Hippocampal formation (tissue), 2 donors: ENCODE measurements around the gene FANCC.

ENCODE experiments used
- DNase-seq, 2 donors: peaks; one replicate each; lab custom pipeline; 2025; lab: John Stamatoyannopoulos, UW

Gene FANCC

GRCh38 chr9:95192631-95193030 is 124.9 kb downstream of the FANCC start:
- DNase-seq = no peak

DNA sequence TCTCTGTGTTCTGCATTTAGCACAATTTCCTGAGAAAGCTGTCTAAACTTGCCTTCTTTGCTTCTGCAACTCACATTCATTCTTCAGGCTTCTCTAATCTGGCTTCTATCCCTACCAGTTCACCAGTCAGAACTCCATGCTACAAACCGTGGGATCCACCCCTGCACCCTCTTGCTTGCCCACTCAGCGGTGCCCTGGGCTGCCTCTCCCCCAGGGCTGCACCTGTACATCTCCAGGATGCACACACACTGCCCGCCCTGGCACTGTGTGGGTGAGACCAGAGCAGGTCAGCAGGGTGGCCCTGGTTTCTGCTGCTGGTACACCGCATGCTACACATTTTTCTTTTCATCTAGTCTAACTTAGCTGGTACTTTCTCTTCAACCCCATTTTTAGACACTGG is 127.1 kb downstream of the FANCC start:
- DNase-seq = no peak

- no peak for DNase-seq
Measured at GRCh38 chr9:95189251-95190098, 128.0 kb downstream of the FANCC start.

DNA sequence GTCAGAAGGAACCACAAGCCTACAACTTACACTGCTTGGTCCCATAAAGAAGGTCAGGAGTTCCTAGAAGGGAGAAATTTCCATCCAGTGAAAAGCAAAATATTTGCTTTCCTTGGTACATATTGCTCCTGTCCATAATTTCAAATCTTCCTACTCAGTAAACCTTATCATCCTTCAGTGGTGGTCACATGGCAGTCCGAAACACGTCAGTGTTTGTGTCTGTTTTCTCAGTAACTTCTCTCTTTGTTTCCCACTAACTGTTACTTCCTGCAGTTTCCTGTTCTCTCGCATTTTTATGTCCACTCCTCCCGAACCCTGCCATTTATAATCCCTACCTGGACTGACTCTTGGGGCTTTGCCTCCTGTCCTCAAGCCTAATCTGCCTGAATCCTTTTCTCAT is 129.1 kb downstream of the FANCC start:
- no peak for DNase-seq

GRCh38 chr9:95185956-95186355 is 131.6 kb downstream of the FANCC start:
- DNase-seq = no peak

- no peak for DNase-seq
Measured at GRCh38 chr9:95182854-95183563, 134.5 kb downstream of the FANCC start.

- DNase-seq = no peak
Measured at GRCh38 chr9:95181835-95182234, 135.7 kb downstream of the FANCC start.

DNA sequence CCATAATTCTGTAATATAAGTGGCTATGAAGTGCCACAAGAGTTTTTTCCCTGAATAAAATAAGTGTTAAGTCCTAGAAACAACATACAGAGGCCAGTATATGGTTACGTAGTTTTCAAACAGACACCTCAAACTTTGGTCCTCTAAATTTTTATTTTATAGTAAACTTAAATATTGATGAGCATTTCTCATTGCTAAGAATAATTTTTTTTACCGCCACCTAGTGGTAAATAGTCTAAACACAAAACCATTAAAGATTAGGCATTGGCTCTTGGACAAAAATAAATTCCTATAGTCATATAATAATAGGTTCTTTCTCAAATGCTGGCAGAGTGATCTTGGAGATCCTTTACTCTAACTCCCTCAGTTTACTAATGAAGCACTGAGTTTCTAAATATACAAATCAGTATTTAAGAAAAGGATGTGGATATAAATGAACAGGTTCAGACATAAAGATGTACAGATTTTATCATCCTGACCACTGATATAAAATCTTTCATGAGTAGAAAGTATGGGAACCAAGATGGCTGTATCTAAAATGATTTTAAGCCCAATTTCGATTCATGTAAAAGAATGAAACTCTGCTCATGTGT is 136.2 kb downstream of the FANCC start:
- no peak for DNase-seq

DNA sequence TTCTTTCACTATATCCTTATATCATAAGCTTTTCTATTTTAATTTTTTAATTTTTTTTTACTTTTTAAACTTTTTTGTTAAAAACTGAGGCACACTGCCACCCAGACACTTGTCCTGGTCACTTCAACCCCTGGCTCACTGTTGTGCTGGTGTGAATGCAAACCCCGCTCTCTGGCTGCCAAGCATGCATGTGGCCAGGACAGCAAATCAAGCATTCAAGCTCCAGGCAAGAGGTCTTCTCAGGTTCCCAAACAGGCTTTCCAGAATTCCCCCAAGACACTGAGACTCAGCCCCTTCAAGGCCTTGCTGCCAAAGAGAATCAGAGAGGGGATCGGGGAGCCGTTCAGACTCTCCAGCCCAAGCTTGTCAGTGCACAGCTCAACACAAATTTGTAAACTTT is 139.9 kb downstream of the FANCC start:
- no peak for DNase-seq

GRCh38 chr9:95176755-95177319 is 140.7 kb downstream of the FANCC start:
- no peak for DNase-seq

DNA sequence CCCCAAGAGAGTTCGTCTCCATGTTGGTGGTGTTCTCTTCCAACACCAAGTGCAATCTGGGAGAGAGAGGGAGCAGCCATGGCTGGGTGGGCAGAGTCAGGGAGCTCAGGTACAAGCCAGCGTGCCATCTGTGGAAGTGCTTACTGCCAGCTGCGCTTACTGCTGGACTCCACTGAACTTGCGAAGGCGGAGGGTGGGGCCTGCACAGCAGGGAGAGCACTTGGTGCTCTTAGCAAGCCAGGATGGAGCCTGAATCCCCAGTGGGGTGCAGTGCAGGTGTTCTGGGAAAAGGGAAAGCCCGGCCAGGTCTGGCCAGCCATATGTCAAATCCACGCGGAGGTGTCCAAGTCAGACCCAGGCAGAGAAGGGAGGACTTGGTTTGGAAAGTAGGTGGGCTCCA is 142.0 kb downstream of the FANCC start:
- DNase-seq = no peak

DNA sequence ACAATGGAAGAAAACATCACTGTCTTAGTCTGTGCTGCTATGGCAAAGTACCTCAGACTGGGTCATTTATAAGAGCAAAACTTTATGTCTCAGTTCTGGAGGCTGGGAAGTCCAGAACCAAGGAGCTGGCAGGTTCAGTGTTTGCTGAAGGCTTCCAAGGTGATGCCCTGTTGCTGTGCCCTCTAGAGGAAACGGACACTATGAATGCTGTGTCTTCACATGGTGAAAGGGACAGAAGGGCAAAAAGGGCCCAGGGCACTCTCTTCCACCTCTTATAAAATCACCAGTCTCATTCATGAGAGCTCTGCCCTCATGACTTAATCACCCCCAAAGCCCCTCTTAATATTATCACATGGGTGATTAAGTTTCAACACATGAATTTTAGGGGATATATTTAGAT is 143.5 kb downstream of the FANCC start:
- DNase-seq = no peak

DNA sequence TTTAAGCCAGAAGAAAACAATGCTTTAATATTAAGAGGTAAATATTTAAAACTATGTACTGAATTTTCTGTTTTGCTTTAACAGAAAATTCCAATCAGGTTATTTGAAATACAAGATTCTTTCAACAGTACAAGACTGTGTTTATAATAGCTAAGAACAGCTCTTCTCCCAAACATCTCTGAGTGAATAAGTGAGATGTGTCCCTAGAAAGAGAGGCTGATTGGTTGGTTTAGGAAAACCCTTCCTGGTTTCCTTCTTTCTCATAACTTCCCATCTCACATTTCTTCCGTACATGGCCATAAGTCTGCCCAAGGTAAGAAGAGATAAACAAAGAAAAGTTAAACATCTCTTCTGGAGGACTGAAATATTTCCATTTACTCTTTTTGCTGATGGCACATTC is 145.9 kb downstream of the FANCC start:
- no peak for DNase-seq

DNA sequence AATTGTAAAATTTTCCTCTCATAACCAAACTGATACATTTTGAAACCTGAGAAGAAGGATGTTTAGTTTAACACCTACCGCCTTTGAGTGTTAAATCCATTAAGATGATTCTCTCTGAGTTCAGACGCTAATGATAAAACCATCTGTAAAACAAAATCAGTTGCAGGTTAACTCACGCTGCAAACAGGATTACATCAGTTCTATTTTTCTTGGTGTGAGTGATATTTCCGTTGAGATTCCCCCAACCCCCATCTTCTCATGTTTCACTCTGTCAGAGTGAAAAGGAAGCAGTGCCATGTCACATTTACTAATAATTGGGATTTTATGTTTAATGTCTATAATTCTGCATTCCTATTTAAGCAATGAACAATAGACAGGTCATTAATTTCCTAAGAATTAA is 146.5 kb downstream of the FANCC start:
- no peak for DNase-seq

GRCh38 chr9:95167998-95168397 is 149.5 kb downstream of the FANCC start:
- no peak for DNase-seq

DNA sequence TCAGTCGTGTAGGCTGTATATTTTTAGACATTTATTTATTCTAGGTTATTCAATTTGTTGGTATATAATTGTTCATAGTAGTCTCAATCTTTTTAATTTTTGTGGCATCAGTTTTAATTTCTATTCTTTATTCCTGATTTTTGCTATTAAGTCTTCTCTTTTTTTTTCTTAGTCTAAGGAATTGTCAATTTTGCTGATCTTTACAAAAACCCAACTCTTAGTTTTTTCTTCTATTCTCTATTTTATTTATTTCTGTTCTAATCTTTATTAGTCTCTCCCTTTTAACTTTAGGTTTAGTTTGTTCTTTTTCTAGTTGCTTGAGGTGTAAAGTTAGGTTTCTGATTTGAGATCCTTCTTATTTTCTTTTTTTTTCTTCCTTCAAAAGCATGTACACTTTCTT is 152.5 kb downstream of the FANCC start:
- DNase-seq = no peak

DNA sequence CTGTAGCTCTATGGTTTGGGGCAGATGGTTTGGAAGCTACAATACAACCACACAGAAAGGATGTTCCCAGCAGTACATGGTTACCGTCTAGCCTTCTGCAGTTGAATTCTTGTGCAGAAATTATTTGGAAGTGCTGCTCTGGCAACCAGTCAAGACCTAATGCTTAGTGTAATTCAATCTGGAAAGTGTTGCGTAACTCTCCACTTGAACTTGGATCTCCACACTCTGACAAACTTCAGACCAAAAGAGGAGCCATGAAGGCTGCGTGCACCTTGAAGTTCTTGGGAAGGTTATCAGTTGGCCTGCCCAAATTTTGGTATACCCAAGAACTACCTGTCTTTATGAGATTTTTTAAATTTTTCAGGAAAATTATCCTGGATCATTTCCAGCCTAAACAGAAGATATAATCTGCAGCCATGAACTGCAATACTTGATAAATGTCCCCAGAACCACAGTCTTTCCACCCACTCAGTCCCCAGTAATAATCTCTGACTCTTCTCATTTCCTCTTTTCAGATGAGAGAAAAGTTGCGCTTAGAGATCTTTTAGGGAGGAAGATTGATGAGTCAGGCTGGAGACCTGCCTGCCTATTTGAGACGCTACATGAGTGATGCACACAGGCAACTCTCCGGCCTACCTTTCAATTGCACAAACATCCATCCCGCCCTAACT is 159.9 kb downstream of the FANCC start:
- peak in 1 of 2 donors; percentile 14 for DNase-seq

DNA sequence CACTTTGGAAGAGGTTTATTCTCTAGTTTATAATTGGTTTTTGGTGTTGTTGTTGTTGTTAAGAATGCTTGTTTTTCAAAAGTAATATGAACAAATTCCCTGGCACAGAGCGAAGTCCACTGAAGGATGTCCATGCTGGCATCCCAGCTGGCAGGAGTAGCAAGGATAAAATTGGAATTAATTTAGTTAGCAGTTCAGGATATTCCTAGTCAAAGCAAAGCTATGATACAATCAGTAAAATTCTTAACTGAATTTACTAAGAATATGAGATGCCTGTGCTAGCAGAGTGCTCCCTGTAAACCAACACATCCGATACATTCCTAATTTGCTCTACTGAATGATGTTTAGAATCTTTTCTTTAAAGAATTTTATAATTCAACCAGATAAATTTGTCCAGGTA is 161.4 kb downstream of the FANCC start:
- DNase-seq = no peak

DNA sequence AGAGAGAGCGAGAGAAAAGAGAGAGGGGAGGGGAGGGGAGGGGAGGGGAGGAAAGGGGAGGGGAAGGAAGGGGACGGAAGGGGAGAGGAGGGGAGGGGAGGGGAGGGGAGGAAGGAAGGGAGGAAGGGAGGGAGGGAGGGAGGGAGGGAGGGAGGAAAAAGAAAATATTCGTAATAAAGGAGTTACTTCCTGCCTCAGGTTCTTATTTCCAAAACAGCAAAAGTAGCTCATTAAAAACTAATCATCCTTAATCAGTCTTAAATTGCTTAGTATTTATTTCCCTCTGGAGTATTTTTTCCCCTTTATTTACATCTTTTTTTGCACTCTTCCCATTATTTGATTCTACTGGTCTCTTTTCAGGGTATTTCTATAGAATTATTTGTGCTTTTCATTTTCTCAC is 162.3 kb downstream of the FANCC start:
- no peak for DNase-seq

DNA sequence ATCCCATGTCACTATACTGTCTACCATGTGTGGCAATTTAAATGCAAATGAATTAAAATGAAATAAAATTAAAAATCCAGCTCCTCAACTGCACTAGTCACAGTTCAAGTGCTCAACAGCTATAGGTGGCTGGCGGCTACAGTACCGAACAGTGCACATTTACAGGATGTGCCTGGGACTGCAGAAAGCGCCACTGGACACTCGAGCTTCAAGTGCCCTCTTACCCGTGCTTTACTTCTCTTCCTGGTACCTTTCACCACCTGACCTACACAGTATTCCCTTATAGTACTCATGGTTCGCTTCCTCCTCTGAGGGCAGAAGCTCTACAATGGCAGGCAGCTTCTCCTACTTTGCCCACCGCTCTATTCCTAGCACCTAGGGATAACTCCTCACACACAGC is 166.6 kb downstream of the FANCC start:
- DNase-seq = no peak

DNA sequence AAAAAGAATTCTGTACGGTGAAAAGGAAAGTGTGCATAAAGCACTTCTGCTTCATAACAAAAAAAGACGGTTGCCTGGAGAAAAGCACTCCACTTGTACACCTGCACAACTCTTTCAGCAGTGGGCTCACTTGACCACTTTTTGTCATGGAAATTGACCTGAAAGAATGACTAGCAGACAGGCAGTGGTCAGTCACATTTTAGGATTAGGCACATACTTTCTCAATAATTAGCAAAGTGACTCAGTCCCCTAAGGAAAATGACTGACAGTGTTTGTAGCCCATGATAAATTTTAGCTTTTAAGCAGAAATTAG is 169.3 kb downstream of the FANCC start:
- DNase-seq = no peak

- no peak for DNase-seq
Measured at GRCh38 chr9:95147452-95148207, 169.9 kb downstream of the FANCC start.
